IPS-20b (cell line): Measurements from ENCODE around the gene CHAC1.

ENCODE experiments used
- H3K27ac ChIP-seq: one replicate; pipeline ENCODE4 v1.5.1; 2013; ENCODE audit warnings: low read length
- H3K27me3 ChIP-seq: 2 replicates; pipeline ENCODE4 v1.6.1; 2013; ENCODE audit warnings: mild to moderate bottlenecking, low read length, inconsistent platforms; ENCODE audit not compliant: insufficient read depth
- H3K36me3 ChIP-seq: 2 replicates; pipeline ENCODE4 v1.6.1; 2013; ENCODE audit warnings: low read depth, mild to moderate bottlenecking, inconsistent platforms, low read length, moderate library complexity; ENCODE audit not compliant: insufficient read depth
- H3K4me1 ChIP-seq: 2 replicates; pipeline ENCODE4 v1.6.1; 2013; ENCODE audit warnings: mild to moderate bottlenecking, control low read depth, inconsistent platforms, low read length, moderate library complexity; ENCODE audit not compliant: insufficient read depth
- H3K4me3 ChIP-seq: 2 replicates; pipeline ENCODE4 v1.5.1; 2013; ENCODE audit warnings: mild to moderate bottlenecking, low read length, inconsistent platforms
- H3K9ac ChIP-seq: 2 replicates; pipeline ENCODE4 v1.6.1; 2013; ENCODE audit warnings: low read depth, mild to moderate bottlenecking, inconsistent platforms, low read length, moderate library complexity
- H3K9me3 ChIP-seq: 2 replicates; pipeline ENCODE4 v1.6.1; 2013; ENCODE audit warnings: mild to moderate bottlenecking, low read depth, low read length, inconsistent platforms; ENCODE audit not compliant: insufficient read depth

Gene CHAC1

DNA sequence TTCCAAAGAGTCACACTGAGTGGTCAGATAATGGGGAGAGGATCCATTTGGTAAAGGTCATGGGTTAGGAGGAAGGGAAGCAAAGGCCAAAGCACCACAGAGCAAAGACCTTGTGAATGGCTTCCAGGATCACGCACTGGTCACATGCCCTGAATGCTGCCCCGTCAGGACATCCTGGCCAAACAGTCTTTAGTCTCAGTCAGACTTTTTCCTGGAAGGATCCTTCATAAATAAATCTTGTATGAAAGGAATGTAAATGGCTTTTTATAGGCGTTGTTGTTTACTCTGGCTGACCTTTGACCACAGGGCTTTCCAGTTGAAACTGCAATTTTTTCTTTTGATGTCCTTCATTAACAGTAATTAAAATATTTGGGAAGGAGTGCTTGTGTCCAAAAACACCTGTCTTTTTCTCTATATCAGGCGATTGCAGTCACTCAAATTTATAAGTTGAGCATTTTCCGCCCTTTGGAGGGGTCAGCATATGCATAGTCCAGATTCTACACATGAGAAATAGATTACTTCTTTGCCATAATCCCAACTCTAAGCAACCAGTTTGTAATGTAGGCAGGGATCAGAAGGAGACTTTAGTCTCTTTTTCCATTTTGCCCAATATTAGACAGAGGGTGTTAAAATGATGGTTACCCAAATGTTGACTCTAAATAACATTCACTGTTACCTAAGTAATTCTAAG, 48.4 kb downstream of the CHAC1 start:
- peaks cover 67% of the 10 kb centered on the region for H3K36me3 ChIP-seq
- H3K9ac ChIP-seq = no peak overlapping the region
- H3K27ac ChIP-seq = no peak overlapping the region

DNA sequence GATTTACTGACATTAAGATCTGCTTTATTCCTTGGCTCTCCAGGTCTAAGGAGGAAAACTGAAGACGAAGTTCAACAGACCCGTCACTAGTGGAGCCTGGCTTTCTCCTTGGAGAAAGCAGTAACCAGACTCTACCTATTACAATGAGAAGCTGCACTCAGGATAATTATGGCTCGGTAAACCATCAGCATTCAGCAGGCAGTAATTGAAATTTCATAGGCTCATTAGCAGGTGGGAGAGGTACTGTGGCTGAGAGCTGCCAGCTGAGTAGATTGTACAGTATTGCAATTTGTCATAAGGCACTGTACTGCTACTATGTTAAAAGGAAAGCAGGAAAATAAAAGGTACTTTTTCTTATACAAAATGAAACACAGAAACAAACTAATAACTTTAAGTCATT, 51.2 kb downstream of the CHAC1 start:
- H3K9ac ChIP-seq = no peak overlapping the region
- H3K27me3 ChIP-seq = no peaks in the 10 kb centered on the region
- H3K36me3 ChIP-seq = peaks cover 51% of the 10 kb centered on the region

More for the DNA sequence above, 48.4 kb downstream of the CHAC1 start:
- no peak overlapping the region for H3K4me3 ChIP-seq
- H3K27me3 ChIP-seq = no peaks in the 10 kb centered on the region
- H3K9me3 ChIP-seq = no peaks in the 10 kb centered on the region
- H3K4me1 ChIP-seq = no peaks in the 10 kb centered on the region

More for the DNA sequence above, 51.2 kb downstream of the CHAC1 start:
- H3K4me3 ChIP-seq = no peak overlapping the region
- no peak overlapping the region for H3K27ac ChIP-seq
- H3K4me1 ChIP-seq = no peaks in the 10 kb centered on the region
- H3K9me3 ChIP-seq = no peaks in the 10 kb centered on the region
